IMR-90 (cell line): ENCODE measurements around the gene PLXND1.

ENCODE experiments used
- CEBPB ChIP-seq: IDR thresholded peaks from 2 replicates; pipeline ENCODE4 v1.6.1; 2012; ENCODE audit warnings: low read depth, low read length, improper control_type of control experiment
- CHD1 ChIP-seq: IDR thresholded peaks from 2 replicates; pipeline ENCODE4 v1.6.1; 2012; ENCODE audit warnings: low read depth, low read length, improper control_type of control experiment
- CTCF ChIP-seq: conservative IDR thresholded peaks from 2 replicates; pipeline ENCODE4 v1.5.1; 2012; ENCODE audit warnings: mild to moderate bottlenecking, low read depth, low read length, improper control_type of control experiment
- FOS ChIP-seq: fragments of 150-350 bp; IDR thresholded peaks from 2 replicates; pipeline ENCODE4 v1.6.1; 2016; ENCODE audit warnings: low read depth, low read length
- MAFK ChIP-seq: IDR thresholded peaks from 2 replicates; pipeline ENCODE4 v1.6.1; 2012; ENCODE audit warnings: low read depth, low read length, improper control_type of control experiment
- MAZ ChIP-seq: IDR thresholded peaks from 2 replicates; pipeline ENCODE4 v1.6.1; 2012; ENCODE audit warnings: low read depth, mild to moderate bottlenecking, low read length, improper control_type of control experiment, moderate library complexity, borderline replicate concordance
- MXI1 ChIP-seq: IDR thresholded peaks from 2 replicates; pipeline ENCODE4 v1.6.1; 2012; ENCODE audit warnings: low read depth, mild to moderate bottlenecking, low read length, moderate library complexity, borderline replicate concordance
- NFE2L2 ChIP-seq: fragments of 150-350 bp; IDR thresholded peaks from 2 replicates; pipeline ENCODE4 v1.6.1; 2016; ENCODE audit warnings: low read depth, mild to moderate bottlenecking, low read length
- POLR2A ChIP-seq: IDR thresholded peaks from 2 replicates; pipeline ENCODE4 v1.6.1; 2012; ENCODE audit warnings: mild to moderate bottlenecking, low read depth, low read length
- RCOR1 ChIP-seq: IDR thresholded peaks from 2 replicates; pipeline ENCODE4 v1.6.1; 2012; ENCODE audit warnings: mild to moderate bottlenecking, low read length, improper control_type of control experiment; ENCODE audit not compliant: insufficient replicate concordance
- RFX5 ChIP-seq: IDR thresholded peaks from 2 replicates; pipeline ENCODE4 v1.8.0; 2012; ENCODE audit warnings: low read depth, mild to moderate bottlenecking, low read length, moderate library complexity
- USF2 ChIP-seq: fragments of 150-350 bp; IDR thresholded peaks from 2 replicates; pipeline ENCODE4 v1.6.1; 2017; ENCODE audit warnings: mild to moderate bottlenecking, antibody characterized with exemption, low read length, low read depth

- no peak for TF ChIP-seq CTCF
- TF ChIP-seq MAFK: no peak
- no peak for TF ChIP-seq CHD1
- TF ChIP-seq POLR2A: no peak
- TF ChIP-seq RFX5: no peak
- no peak for TF ChIP-seq RCOR1
- TF ChIP-seq USF2: no peak
- no peak for TF ChIP-seq FOS
- TF ChIP-seq MAZ: no peak
- TF ChIP-seq NFE2L2: no peak
- TF ChIP-seq CEBPB: no peak
- TF ChIP-seq MXI1: no peak
Measured at GRCh38 chr3:129622933-129623332, 16.5 kb upstream of the PLXND1 start.
